HG02852 (cell line): ENCODE data around the gene RBM44.

Experiments used
- ATAC-seq: cut with Tn5 transposase; IDR thresholded peaks from one replicate; pipeline ENCODE4 v1.9.1; 2021; ENCODE audit warnings: mild to moderate bottlenecking, moderate library complexity; ENCODE audit not compliant: unreplicated experiment

RBM44 gene

GRCh38 chr2:237883951-237884446 is 85.4 kb downstream of the RBM44 start:
- no peak for ATAC-seq

- ATAC-seq = no peak
Measured at GRCh38 chr2:237884681-237885080, 86.1 kb downstream of the RBM44 start.

DNA sequence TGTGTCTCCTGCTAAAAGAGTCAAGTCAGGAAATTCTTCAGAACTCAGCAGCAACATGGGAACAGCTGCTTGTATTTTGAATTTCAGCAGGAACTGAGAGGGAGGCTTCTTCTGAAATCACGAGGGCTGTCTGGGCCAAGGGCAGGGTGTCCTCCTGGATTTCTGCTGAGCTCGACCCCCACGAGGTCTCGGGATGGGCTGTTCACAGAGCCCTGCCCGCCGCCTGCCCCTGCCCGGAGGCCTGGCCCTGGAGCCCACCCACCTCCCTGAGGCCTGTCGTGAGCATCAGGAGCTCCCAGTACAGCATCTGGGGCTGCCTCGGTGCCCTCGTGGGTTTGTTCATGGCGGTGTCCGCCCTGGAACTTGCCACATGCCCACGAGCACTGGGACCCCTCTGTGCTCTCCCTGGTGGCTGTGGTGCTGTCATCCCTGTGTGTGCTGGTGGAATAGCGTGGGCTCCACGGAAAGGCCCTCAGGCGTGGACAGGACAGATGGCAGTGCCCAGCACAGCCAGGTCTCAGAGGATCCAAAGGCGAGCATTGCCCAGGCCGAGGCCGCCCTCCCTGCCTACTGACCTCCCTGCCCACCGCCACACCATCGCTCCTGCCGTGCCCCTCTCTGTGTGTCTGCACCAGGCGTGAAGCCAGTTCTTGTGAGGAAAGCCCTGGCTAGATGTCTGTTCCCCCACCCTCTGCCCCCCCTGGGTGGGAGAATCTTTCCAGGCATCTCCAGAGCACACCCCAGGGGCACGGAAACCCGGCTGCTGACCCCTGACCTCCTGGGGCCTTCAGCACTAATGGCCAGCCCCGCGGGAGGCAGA is 86.7 kb downstream of the RBM44 start:
- no peak for ATAC-seq

GRCh38 chr2:237885931-237886684 is 87.5 kb downstream of the RBM44 start:
- no peak for ATAC-seq

GRCh38 chr2:237886685-237887481 is 88.3 kb downstream of the RBM44 start:
- no peak for ATAC-seq

GRCh38 chr2:237888389-237888788 is 89.8 kb downstream of the RBM44 start:
- no peak for ATAC-seq

DNA sequence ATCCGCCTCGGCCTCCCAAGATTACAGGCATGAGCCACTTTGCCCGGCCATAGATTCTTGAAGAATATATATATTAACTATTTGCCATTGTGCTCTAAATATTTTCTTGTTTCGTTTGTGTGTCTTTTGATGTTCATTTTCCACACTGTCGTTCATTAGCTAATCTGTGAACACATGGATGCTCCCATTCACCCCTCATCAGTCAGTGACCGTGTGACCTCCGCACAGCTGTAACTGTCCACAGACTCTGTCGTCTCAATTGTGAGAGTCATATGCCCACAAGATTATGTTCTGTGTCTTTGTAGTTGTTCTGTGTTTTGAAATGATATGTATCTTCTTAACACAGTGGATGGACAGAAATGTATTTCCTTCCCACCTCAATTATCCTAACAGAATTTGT is 90.4 kb downstream of the RBM44 start:
- no peak for ATAC-seq

- ATAC-seq = no peak
Measured at GRCh38 chr2:237889811-237890210, 91.2 kb downstream of the RBM44 start.
